Kidney (tissue), 14 donors: ENCODE results near the gene MAPRE3. TPM values are rescaled to one million over a fixed set of nuclear protein-coding genes. Genes with fewer than 3 reads are reported as not detected.

ENCODE experiments used
- DNase-seq, 5 donors: peaks; one replicate each; pipeline ENCODE4 v3.0.0-alpha.2; 2013 to 2020
- FAIRE-seq: peaks from 2 replicates; lab custom pipeline; 2012; peaks lifted over from hg19 to GRCh38; lab: Jason Lieb, UNC
- H3K27ac ChIP-seq, 2 donors: one replicate each; pipeline ENCODE4 v1.7.0; 2013; ENCODE audit warnings: low read depth in 2 of 2, low read length in 2 of 2, inconsistent platforms in 1 of 2
- H3K27me3 ChIP-seq: one replicate; pipeline ENCODE4 v1.7.1; 2013; ENCODE audit warnings: low read length, inconsistent platforms; ENCODE audit not compliant: control insufficient read depth, insufficient read depth
- H3K36me3 ChIP-seq, 3 donors: one replicate each; pipeline versions ENCODE4 v1.7.0 to v1.7.1; 2013; ENCODE audit warnings: low read length in 3 of 3, control low read depth in 1 of 3, inconsistent platforms in 1 of 3; ENCODE audit not compliant: insufficient read depth in 3 of 3, control insufficient read depth in 2 of 3
- H3K4me1 ChIP-seq, 3 donors: one replicate each; pipeline versions ENCODE4 v1.7.0 to v1.7.1; 2013; ENCODE audit warnings: low read length in 3 of 3, inconsistent platforms in 1 of 3, low read depth in 1 of 3; ENCODE audit not compliant: control insufficient read depth in 2 of 3, insufficient read depth in 2 of 3
- H3K4me3 ChIP-seq, 3 donors: one replicate each; pipeline versions ENCODE4 v1.7.0 to v1.8.1; 2013; ENCODE audit warnings: low read length in 3 of 3, control low read depth in 1 of 3, inconsistent platforms in 1 of 3
- H3K9ac ChIP-seq, 3 donors: one replicate each; pipeline versions ENCODE4 v1.7.0 to v1.7.1; 2013; ENCODE audit warnings: low read length in 3 of 3, control low read depth in 1 of 3, inconsistent platforms in 1 of 3
- H3K9me3 ChIP-seq, 3 donors: one replicate each; pipeline versions ENCODE4 v1.7.0 to v1.7.1; 2013; ENCODE audit warnings: low read length in 3 of 3, control low read depth in 1 of 3, inconsistent platforms in 1 of 3; ENCODE audit not compliant: control insufficient read depth in 2 of 3, insufficient read depth in 1 of 3
- intact Hi-C: fragments of 100-400 bp; cut with DNase I; formaldehyde crosslinking; loops from one replicate; pipeline ENCODE4 v1.11.1; 2022
- polyA plus RNA-seq: library from polyadenylated mRNA; stranded (reverse); fragments of 350-450 nt; fragmentation: Illumina TruSeq; extraction: RNeasy Lipid Tissue Mini Kit (QIAGEN cat#74804); gene quantifications from one replicate; pipeline ENCODE4 v1.2.3, GENCODE V29; 2014; ENCODE audit warnings: low read depth, low replicate concordance; ENCODE audit not compliant: insufficient read depth
- total RNA-seq: library from RNA; stranded (reverse); fragmentation: NEBNext Ultra II Directional; extraction: Animal tissue kit (Norgen Biotek cat#: 25700); gene quantifications from one replicate; pipeline ENCODE4 v1.2.1, GENCODE V29; 2021
- TF ChIP-seq, protein P1 (sequence below): IDR thresholded peaks from 3 replicates; pipeline ENCODE4 v1.5.1; 2012; ENCODE audit warnings: mild to moderate bottlenecking, moderate library complexity, borderline replicate concordance; ENCODE audit not compliant: insufficient read depth; ENCODE audit errors: extremely low read depth
- donor health status: control.
- donor health status: control.
- donor health status: control.
- donor health status: control.
- donor health status: control.
- donor health status: DM: yes; HTN: yes; CAD: no.
- donor health status: Normal renal cell carcinoma (clear cell type).

Gene MAPRE3
- total and polyA plus RNA-seq, 2 donors from 2014 or later: 17.9 to 49.6 TPM

- DNase-seq (no peak), FAIRE-seq (no peak)
- intact Hi-C loops: no loop called here
- no peaks in the 10 kb centered on the region for H3K9me3 ChIP-seq
- peaks cover 0 to 3% (median 0%) of the 10 kb centered on the region in 3 donors for H3K4me1 ChIP-seq
- no peak overlapping the region for H3K4me3 ChIP-seq
- H3K27ac ChIP-seq: no peak overlapping the region
- TF ChIP-seq, protein P1, sequence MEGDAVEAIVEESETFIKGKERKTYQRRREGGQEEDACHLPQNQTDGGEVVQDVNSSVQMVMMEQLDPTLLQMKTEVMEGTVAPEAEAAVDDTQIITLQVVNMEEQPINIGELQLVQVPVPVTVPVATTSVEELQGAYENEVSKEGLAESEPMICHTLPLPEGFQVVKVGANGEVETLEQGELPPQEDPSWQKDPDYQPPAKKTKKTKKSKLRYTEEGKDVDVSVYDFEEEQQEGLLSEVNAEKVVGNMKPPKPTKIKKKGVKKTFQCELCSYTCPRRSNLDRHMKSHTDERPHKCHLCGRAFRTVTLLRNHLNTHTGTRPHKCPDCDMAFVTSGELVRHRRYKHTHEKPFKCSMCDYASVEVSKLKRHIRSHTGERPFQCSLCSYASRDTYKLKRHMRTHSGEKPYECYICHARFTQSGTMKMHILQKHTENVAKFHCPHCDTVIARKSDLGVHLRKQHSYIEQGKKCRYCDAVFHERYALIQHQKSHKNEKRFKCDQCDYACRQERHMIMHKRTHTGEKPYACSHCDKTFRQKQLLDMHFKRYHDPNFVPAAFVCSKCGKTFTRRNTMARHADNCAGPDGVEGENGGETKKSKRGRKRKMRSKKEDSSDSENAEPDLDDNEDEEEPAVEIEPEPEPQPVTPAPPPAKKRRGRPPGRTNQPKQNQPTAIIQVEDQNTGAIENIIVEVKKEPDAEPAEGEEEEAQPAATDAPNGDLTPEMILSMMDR: no peak
- H3K9ac ChIP-seq: no peak overlapping the region
- H3K27me3 ChIP-seq: no peaks in the 10 kb centered on the region
- no peaks in the 10 kb centered on the region for H3K36me3 ChIP-seq
Observed at GRCh38 chr2:26988058-26988860, 17.8 kb downstream of the MAPRE3 start.

DNA sequence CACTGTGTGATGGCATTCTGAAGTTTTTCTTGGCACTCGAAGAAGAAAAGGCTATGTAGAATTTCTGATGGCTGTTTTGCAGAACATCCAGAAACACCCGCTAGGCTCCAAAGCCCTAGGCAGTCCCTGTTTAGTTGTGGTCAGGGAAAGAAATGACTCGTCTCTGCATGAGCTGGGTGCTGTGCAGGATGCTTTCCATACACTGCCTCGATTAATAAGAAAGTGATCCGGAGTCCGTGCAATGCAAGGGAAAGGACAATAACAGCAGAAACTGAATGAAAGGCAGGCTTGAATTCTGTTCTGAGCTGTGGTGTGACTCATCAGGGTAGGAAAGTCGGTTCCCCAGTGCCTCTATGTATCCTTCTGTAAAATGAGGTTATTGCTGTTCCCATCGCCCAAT, 18.7 kb downstream of the MAPRE3 start:
- H3K9me3 ChIP-seq: no peaks in the 10 kb centered on the region
- intact Hi-C loops: no loop called here
- H3K27me3 ChIP-seq: no peaks in the 10 kb centered on the region
- no peaks in the 10 kb centered on the region for H3K36me3 ChIP-seq
- no peak for DNase-seq
- TF ChIP-seq, protein P1: no peak
- no peak overlapping the region for H3K27ac ChIP-seq
- H3K4me1 ChIP-seq: peaks cover 0 to 3% (median 0%) of the 10 kb centered on the region in 3 donors
- H3K9ac ChIP-seq: no peak overlapping the region
- FAIRE-seq: no peak
- no peak overlapping the region for H3K4me3 ChIP-seq

GRCh38 chr2:26991717-26992116, 21.3 kb downstream of the MAPRE3 start:
- Histone ChIP-seq H3K36me3 (no peaks in the 10 kb centered on the region), H3K27ac (no peak overlapping the region), H3K4me3 (no peak overlapping the region), H3K9me3 (no peaks in the 10 kb centered on the region), H3K4me1 (peaks cover 0 to 3% (median 0%) of the 10 kb centered on the region in 3 donors), H3K27me3 (no peaks in the 10 kb centered on the region), H3K9ac (no peak overlapping the region)
- TF ChIP-seq, protein P1: no peak
- intact Hi-C loops: no loop called here
- no peak for DNase-seq
- FAIRE-seq: no peak
